Brain microvascular endothelial cell (primary cell): ENCODE measurements around the gene OR10A2.

Source experiments
- DNase-seq: peaks from one replicate; pipeline ENCODE4 v3.0.0-alpha.2; 2020
- H3K27ac ChIP-seq: fragments of 250-450 bp; sonication (Bioruptor Pico); 2 replicates; pipeline ENCODE4 v1.5.1; 2020; ENCODE audit warnings: mild to moderate bottlenecking, moderate library complexity
- H3K27me3 ChIP-seq: fragments of 250-450 bp; sonication (Bioruptor Pico); replicated peaks from 2 replicates; pipeline ENCODE4 v1.5.1; 2020; ENCODE audit warnings: mild to moderate bottlenecking
- H3K36me3 ChIP-seq: fragments of 250-450 bp; sonication (Bioruptor Pico); replicated peaks from 2 replicates; pipeline ENCODE4 v1.5.1; 2020; ENCODE audit warnings: mild to moderate bottlenecking
- H3K4me3 ChIP-seq: 2 replicates; pipeline ENCODE4 v1.5.1; 2011; ENCODE audit warnings: low read depth, mild to moderate bottlenecking, control low read depth, low read length, moderate library complexity
- in situ Hi-C: cut with HindIII; loops from 2 replicates; pipeline ENCODE4 v1.10.0; 2017; ENCODE audit warnings: low sequenced_read_pairs, low pct_ligation_motif_present
- TF ChIP-seq, protein P1 (sequence below): IDR thresholded peaks from 2 replicates; pipeline ENCODE4 v1.5.1; 2011; ENCODE audit warnings: low read depth, mild to moderate bottlenecking, moderate library complexity, low read length, control low read depth, inconsistent platforms; ENCODE audit errors: missing control alignments

The OR10A2 gene

DNA sequence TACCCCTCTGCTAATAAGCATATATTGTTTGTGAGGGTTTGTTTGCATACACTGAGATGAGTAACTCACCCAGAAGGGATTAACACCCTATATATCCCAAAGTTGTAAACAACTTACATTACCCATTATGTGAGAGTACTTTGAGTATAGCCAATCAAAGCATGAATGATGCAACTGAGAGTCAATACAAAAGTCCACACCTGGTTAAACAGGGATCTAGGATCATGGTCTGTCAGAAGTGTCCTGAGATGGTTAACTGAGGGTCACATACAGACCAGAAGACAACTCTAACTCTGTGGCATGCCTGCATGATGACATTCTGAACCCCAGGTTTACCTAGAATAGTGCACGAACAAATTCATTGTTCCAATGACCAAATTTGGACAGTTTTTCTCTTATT lies 34.8 kb upstream of the OR10A2 start:
- TF ChIP-seq, protein P1, sequence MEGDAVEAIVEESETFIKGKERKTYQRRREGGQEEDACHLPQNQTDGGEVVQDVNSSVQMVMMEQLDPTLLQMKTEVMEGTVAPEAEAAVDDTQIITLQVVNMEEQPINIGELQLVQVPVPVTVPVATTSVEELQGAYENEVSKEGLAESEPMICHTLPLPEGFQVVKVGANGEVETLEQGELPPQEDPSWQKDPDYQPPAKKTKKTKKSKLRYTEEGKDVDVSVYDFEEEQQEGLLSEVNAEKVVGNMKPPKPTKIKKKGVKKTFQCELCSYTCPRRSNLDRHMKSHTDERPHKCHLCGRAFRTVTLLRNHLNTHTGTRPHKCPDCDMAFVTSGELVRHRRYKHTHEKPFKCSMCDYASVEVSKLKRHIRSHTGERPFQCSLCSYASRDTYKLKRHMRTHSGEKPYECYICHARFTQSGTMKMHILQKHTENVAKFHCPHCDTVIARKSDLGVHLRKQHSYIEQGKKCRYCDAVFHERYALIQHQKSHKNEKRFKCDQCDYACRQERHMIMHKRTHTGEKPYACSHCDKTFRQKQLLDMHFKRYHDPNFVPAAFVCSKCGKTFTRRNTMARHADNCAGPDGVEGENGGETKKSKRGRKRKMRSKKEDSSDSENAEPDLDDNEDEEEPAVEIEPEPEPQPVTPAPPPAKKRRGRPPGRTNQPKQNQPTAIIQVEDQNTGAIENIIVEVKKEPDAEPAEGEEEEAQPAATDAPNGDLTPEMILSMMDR: no peak
- in situ Hi-C loops: no loop called here
- Histone ChIP-seq H3K27me3 (no peaks in the 10 kb centered on the region), H3K27ac (no peak overlapping the region), H3K36me3 (no peaks in the 10 kb centered on the region), H3K4me3 (no peak overlapping the region)
- no peak for DNase-seq

GRCh38 chr11:6833356-6833755 lies 29.5 kb upstream of the OR10A2 start:
- Histone ChIP-seq H3K27me3 (no peaks in the 10 kb centered on the region), H3K4me3 (no peak overlapping the region), H3K27ac (no peak overlapping the region), H3K36me3 (no peaks in the 10 kb centered on the region)
- in situ Hi-C loops: no loop called here
- no peak for DNase-seq
- TF ChIP-seq, protein P1: no peak

DNA sequence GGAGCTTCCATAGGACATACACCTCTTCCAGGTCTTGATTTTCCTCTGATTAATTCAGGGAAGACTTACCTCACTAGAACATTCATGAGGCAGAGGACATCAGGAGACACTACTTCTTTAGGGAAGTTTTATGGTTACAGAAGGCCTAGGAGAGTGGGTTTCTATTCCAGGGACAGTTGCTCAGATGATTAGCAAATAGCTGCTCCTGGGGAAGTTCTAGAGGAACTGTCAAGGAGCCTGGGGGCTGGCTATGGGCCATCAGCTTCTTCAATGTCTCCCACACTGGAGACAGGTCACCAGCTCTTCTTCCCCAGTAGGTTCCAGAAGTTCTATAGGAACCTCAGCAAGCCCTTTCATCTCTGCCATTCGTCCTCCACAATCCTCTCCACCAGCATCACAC lies 28.8 kb upstream of the OR10A2 start:
- Histone ChIP-seq H3K27ac (no peak overlapping the region), H3K27me3 (no peaks in the 10 kb centered on the region), H3K4me3 (no peak overlapping the region), H3K36me3 (no peaks in the 10 kb centered on the region)
- TF ChIP-seq, protein P1: no peak
- in situ Hi-C loops: no loop called here
- DNase-seq: no peak

DNA sequence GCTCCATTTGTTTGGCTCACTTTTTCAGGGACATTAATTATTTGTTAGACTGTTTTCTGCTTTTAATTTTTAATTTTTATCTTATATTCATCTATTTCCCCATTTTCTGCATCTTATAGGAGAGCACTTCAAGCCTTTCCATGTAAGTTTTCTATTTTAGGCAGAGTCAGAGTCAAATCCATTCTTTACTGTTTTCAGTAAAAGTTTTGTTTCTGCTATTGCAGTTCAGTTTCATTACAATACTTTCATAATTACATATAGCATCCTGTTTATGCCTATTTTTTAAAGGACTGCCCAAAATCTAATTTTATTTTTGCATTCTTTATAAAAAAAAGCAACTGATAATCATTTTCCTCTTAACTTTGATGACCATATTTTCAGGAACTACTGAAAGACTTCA lies 21.2 kb upstream of the OR10A2 start:
- H3K27ac ChIP-seq: no peak overlapping the region
- no peak overlapping the region for H3K4me3 ChIP-seq
- in situ Hi-C loops: no loop called here
- H3K27me3 ChIP-seq: no peaks in the 10 kb centered on the region
- no peaks in the 10 kb centered on the region for H3K36me3 ChIP-seq
- DNase-seq: no peak
- TF ChIP-seq, protein P1: no peak

- Histone ChIP-seq H3K27me3 (no peaks in the 10 kb centered on the region), H3K27ac (no peak overlapping the region), H3K36me3 (no peaks in the 10 kb centered on the region), H3K4me3 (no peak overlapping the region)
- in situ Hi-C loops: no loop called here
- TF ChIP-seq, protein P1: no peak
- DNase-seq: no peak
Measured at GRCh38 chr11:6843670-6844069, 19.2 kb upstream of the OR10A2 start.

GRCh38 chr11:6844356-6844755 lies 18.5 kb upstream of the OR10A2 start:
- TF ChIP-seq, protein P1: no peak
- no peaks in the 10 kb centered on the region for H3K27me3 ChIP-seq
- in situ Hi-C loops: no loop called here
- no peaks in the 10 kb centered on the region for H3K36me3 ChIP-seq
- DNase-seq: no peak
- no peak overlapping the region for H3K4me3 ChIP-seq
- no peak overlapping the region for H3K27ac ChIP-seq
